GM23248 (cell line): Measurements from ENCODE around the gene PLEKHG4.

Source experiments
- EZH2 ChIP-seq: fragments of 200-600 bp; sonication (generic); IDR thresholded peaks from 2 replicates; pipeline ENCODE4 v1.6.1; 2018; ENCODE audit warnings: antibody characterized with exemption, mild to moderate bottlenecking; ENCODE audit not compliant: insufficient read depth, poor library complexity, severe bottlenecking
- EZH2phosphoT487 ChIP-seq: fragments of 200-600 bp; sonication (generic); IDR thresholded peaks from 2 replicates; pipeline ENCODE4 v1.6.1; 2018; ENCODE audit warnings: antibody characterized with exemption, moderate library complexity, mild to moderate bottlenecking, low read depth; ENCODE audit not compliant: insufficient read depth

- TF ChIP-seq EZH2 (no peak), EZH2phosphoT487 (no peak)
Measured at GRCh38 chr16:67237396-67238277, 41.7 kb upstream of the PLEKHG4 start.
